ENCODE results near the gene HLA-DRB1.
"Not testable (repeated sequence)": the region's sequence is repeated elsewhere in the genome, so short reads cannot be mapped to it uniquely, and the experiment has no call there.

DNA sequence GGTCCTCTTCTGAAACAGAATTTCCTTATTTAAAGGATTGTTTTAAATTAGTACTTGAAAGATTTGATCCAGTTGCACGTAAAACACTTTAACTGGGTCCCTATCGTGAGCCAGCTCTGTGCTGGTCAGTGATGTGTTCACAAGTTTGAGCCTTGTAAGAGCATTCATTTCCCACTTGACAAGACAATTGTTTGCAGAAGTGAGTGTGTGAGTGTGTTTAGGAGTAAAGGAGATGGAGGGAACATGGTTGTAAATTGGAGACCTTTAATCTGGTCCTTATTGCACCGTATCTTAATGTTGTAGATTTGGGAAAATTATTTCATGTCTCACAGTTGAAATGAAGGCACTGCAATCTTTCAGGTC, 59.2 kb downstream of the HLA-DRB1 start:
- TF ChIP-seq, protein P1, sequence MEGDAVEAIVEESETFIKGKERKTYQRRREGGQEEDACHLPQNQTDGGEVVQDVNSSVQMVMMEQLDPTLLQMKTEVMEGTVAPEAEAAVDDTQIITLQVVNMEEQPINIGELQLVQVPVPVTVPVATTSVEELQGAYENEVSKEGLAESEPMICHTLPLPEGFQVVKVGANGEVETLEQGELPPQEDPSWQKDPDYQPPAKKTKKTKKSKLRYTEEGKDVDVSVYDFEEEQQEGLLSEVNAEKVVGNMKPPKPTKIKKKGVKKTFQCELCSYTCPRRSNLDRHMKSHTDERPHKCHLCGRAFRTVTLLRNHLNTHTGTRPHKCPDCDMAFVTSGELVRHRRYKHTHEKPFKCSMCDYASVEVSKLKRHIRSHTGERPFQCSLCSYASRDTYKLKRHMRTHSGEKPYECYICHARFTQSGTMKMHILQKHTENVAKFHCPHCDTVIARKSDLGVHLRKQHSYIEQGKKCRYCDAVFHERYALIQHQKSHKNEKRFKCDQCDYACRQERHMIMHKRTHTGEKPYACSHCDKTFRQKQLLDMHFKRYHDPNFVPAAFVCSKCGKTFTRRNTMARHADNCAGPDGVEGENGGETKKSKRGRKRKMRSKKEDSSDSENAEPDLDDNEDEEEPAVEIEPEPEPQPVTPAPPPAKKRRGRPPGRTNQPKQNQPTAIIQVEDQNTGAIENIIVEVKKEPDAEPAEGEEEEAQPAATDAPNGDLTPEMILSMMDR (IDR thresholded peaks at IDR 0.05), result not testable (repeated sequence)
- not testable (repeated sequence) for TF ChIP-seq POLR2A (IDR thresholded peaks at IDR 0.05)
